ENCODE data around the gene CFTR.

CFTR gene

GRCh38 chr7:117592011-117592635 is 112.3 kb downstream of the CFTR start:
- no peak for DNase-seq

DNA sequence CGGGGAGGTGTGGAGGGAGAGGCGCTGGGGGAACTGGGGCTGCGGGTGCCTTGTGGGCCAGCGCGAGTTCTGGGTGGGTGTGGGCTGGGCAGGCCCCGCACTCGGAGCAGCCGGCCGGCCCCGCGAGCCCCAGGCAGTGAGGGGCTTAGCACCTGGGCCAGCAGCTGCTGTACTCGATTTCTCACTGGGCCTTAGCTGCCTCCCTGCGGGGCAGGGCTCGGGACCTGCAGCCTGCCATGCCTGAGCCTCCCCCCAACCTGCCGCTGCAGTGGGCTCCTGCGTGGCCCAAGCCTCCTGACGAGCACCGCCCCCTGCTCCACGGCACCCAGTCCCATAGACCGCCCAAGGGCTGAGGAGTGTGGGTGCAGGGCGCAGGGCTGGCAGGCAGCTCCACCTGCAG is 116.3 kb downstream of the CFTR start:
- no peak for DNase-seq

- DNase-seq, result no peak
Measured at GRCh38 chr7:117597755-117598154, 117.9 kb downstream of the CFTR start.

DNA sequence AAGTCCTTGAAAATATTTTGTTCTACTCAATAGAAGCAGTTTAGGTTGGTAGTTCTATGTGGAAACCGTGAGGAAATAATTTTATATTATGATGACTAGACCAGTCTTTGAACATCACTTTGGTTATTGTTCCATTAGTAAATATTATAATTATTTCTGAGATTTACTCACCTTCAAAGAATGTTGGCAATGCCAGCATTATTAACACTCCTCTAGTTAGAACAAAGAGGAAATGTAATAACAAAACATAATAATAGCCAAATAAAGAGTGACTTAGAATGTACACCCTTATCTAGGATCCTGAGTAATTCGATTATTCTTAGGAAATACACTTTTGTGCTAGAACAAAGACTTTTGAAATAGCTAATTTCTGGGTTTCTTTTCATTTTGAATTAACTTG is 121.1 kb downstream of the CFTR start:
- DNase-seq, result no peak

DNA sequence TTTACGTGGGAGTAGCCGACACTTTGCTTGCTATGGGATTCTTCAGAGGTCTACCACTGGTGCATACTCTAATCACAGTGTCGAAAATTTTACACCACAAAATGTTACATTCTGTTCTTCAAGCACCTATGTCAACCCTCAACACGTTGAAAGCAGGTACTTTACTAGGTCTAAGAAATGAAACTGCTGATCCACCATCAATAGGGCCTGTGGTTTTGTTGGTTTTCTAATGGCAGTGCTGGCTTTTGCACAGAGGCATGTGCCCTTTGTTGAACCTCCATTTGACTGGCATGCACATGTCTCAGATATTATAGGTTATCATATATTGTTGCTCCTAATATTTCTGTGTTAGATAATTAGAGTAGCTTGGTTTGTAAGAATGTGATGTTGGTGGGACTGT is 123.8 kb downstream of the CFTR start:
- DNase-seq, result no peak

GRCh38 chr7:117605712-117606111 is 125.9 kb downstream of the CFTR start:
- no peak for DNase-seq

- no peak for DNase-seq
Measured at GRCh38 chr7:117606132-117606531, 126.3 kb downstream of the CFTR start.

DNA sequence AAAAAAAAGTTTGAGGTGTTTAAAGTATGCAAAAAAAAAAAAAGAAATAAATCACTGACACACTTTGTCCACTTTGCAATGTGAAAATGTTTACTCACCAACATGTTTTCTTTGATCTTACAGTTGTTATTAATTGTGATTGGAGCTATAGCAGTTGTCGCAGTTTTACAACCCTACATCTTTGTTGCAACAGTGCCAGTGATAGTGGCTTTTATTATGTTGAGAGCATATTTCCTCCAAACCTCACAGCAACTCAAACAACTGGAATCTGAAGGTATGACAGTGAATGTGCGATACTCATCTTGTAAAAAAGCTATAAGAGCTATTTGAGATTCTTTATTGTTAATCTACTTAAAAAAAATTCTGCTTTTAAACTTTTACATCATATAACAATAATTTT is 130.6 kb downstream of the CFTR start:
- DNase-seq, result no peak

GRCh38 chr7:117612637-117613036 is 132.8 kb downstream of the CFTR start:
- no peak for DNase-seq

GRCh38 chr7:117616694-117617093 is 136.9 kb downstream of the CFTR start:
- no peak for DNase-seq

- no peak for DNase-seq
Measured at GRCh38 chr7:117619681-117620080, 139.9 kb downstream of the CFTR start.

- DNase-seq, result no peak
Measured at GRCh38 chr7:117621075-117621618, 141.3 kb downstream of the CFTR start.

GRCh38 chr7:117623606-117624005 is 143.8 kb downstream of the CFTR start:
- DNase-seq, result no peak

- no peak for DNase-seq
Measured at GRCh38 chr7:117630501-117630900, 150.7 kb downstream of the CFTR start.

GRCh38 chr7:117630907-117631564 is 151.2 kb downstream of the CFTR start:
- DNase-seq, result no peak

GRCh38 chr7:117631652-117632051 is 151.8 kb downstream of the CFTR start:
- DNase-seq, result no peak

DNA sequence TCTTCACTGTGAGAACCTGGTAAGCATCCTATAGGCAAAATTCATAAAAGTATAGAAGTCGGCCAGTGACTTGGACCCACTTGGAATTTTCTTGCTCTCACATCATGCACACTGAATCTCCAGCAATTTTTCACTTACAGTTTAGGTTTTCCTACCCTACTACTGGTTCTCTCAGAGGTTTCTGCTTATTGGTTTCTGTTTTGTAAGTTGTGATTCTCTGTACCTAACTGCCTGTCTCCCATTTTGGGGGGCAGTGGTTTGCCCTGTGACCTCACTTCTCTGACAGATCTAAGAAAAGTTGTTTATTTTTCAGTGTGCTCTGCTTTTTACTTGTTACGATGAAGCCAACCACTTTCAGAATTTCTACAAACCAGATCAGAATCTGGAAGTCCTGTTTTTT is 158.1 kb downstream of the CFTR start:
- no peak for DNase-seq

DNA sequence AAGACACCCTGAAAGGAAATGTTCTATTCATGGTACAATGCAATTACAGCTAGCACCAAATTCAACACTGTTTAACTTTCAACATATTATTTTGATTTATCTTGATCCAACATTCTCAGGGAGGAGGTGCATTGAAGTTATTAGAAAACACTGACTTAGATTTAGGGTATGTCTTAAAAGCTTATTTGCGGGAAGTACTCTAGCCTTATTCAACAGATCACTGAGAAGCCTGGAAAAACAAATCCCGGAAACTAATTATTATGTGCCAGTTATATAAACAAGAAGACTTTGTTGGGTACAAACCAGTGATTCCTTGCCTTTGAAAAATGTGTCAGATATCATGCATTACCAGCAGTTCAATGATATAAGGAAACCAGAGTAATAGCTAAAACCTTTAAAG is 160.1 kb downstream of the CFTR start:
- DNase-seq, result no peak

- DNase-seq, result no peak
Measured at GRCh38 chr7:117640465-117640864, 160.6 kb downstream of the CFTR start.

DNA sequence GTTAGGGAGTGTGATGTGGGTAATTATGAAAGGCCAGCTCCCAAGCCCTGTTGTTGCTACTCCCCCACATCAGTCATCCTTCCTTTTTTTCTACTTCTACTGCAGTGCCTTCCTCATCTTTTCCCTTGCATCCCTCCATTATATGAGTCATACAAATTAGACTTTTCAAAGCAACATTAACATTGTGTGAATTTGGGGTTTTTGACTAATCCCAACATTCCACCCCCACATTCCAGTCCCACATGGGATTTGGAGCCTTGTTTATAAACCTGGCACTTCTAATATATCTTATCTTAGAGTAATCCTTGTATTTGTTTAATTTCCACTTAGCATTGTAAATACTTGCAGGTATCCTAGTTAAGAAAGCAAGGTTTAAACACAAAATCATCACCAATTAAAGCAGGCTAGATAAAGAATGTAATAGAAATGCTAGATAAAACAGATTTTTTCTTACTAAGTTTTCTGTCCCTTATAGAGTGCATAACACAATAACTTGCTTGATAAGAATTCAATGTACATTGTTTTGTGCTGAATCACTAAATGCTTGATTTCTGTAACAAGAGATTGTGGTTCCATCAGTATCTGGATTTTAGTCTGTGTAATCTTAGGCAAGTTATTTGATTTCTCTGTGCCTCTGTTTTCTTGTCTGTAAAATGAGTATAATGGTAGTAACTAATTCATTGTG is 165.8 kb downstream of the CFTR start:
- DNase-seq, result no peak

GRCh38 chr7:117648203-117648866 is 168.5 kb downstream of the CFTR start:
- DNase-seq, result no peak

GRCh38 chr7:117652943-117653680 is 173.3 kb downstream of the CFTR start:
- no peak for DNase-seq

DNA sequence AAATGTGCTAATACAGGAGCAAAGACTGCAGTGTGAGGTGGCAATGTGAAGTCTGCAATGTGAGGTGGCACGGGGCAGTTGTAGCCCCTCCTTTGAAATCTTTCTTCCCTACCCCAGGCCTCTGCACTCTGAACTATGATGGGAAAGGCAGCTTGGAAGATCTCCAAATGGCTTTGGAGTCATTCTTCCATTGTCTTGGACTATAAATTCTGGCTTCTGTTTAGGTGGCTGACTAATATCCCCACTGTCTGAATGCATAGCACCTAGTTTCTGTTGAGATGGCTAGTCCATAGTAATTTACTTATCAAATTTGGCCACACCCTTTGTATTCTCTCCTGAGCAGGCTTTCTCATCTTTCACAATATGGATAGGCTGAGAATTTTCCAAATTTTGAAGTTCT is 175.0 kb downstream of the CFTR start:
- DNase-seq, result no peak

All from activated T-cell treated with anti-CD3 and anti-CD28 coated beads, Interleukin-2, amount 50 U/mL, for 1 hour (primary cell).